Prostate gland (tissue), 2 donors: ENCODE data around the gene ATF6. TPM values are rescaled to one million over a fixed set of nuclear protein-coding genes. Genes with fewer than 3 reads are reported as not detected.

Experiments used
- DNase-seq: peaks from one replicate; pipeline ENCODE4 v3.0.0-alpha.2; 2019; ENCODE audit warnings: low spot score
- H3K27ac ChIP-seq, 2 donors: fragments of 200-600 bp; sonication (generic); 2 replicates each; pipeline ENCODE4 v1.5.1; 2017 to 2019
- H3K27me3 ChIP-seq: fragments of 200-600 bp; sonication (generic); replicated peaks from 2 replicates; pipeline ENCODE4 v1.5.1; 2019; ENCODE audit not compliant: insufficient read depth
- H3K36me3 ChIP-seq, 2 donors: fragments of 200-600 bp; sonication (generic); 1 replicate in 1 of 2; 2 replicates in 1 of 2; pipeline versions ENCODE4 v1.5.1 to v1.8.1; 2017 to 2019
- H3K4me1 ChIP-seq: fragments of 200-600 bp; sonication (generic); replicated peaks from 2 replicates; pipeline ENCODE4 v1.5.1; 2019
- H3K4me3 ChIP-seq, 2 donors: fragments of 200-600 bp; sonication (generic); 2 replicates each; pipeline ENCODE4 v1.5.1; 2017 to 2019
- H3K9me3 ChIP-seq: fragments of 200-600 bp; sonication (generic); 2 replicates; pipeline ENCODE4 v1.5.1; 2017
- POLR2A ChIP-seq: fragments of 450-650 bp; IDR thresholded peaks from one replicate; pipeline ENCODE4 v1.6.1; 2016; ENCODE audit warnings: antibody characterized with exemption, mild to moderate bottlenecking
- POLR2AphosphoS5 ChIP-seq: sonication (generic); formaldehyde crosslinking; IDR thresholded peaks from one replicate; pipeline ENCODE4 v1.6.1; 2017; ENCODE audit warnings: antibody characterized with exemption
- WGBS: methylation state at CpG from one replicate; pipeline ENCODE4 v1.1.5; 2018; 5-methylcytosine and 5-hydroxymethylcytosine counted together
- intact Hi-C: fragments of 100-400 bp; cut with DNase I; formaldehyde crosslinking; loops from one replicate; pipeline ENCODE4 v1.14.2; 2022
- total RNA-seq, 2 donors: library from RNA; depleted of rRNA; stranded (reverse); fragments of >200 nt; gene quantifications; one replicate each; pipeline ENCODE4 v1.1.0, GENCODE V29; 2016
- TF ChIP-seq, protein P1 (sequence below), 4 experiments: fragments of 200-600 bp in 2 of 4; fragments of 450-650 bp in 2 of 4; sonication (generic) in 2 of 4; IDR thresholded peaks; 1 replicate in 3 of 4; 2 replicates in 1 of 4; pipeline ENCODE4 v1.5.1; 2016 to 2019; ENCODE audit warnings: antibody characterized with exemption in 4 of 4, mild to moderate bottlenecking in 2 of 4, moderate library complexity in 2 of 4

The ATF6 gene
- total RNA-seq, 2 donors from 2014 or later: 34.6 to 38.9 TPM

- intact Hi-C loops: no loop called here
- DNase-seq: no peak
- no peak overlapping the region for H3K4me3 ChIP-seq
- no peaks in the 10 kb centered on the region for H3K27me3 ChIP-seq
- no peaks in the 10 kb centered on the region for H3K9me3 ChIP-seq
- WGBS: 69% methylated on average over 7 of the region's 7 CpGs
- H3K36me3 ChIP-seq: no peaks in the 10 kb centered on the region
- TF ChIP-seq POLR2A: no peak
- H3K4me1 ChIP-seq: no peaks in the 10 kb centered on the region
- no peak overlapping the region for H3K27ac ChIP-seq
Measured at GRCh38 chr1:161958425-161958824, 192.3 kb downstream of the ATF6 start.

DNA sequence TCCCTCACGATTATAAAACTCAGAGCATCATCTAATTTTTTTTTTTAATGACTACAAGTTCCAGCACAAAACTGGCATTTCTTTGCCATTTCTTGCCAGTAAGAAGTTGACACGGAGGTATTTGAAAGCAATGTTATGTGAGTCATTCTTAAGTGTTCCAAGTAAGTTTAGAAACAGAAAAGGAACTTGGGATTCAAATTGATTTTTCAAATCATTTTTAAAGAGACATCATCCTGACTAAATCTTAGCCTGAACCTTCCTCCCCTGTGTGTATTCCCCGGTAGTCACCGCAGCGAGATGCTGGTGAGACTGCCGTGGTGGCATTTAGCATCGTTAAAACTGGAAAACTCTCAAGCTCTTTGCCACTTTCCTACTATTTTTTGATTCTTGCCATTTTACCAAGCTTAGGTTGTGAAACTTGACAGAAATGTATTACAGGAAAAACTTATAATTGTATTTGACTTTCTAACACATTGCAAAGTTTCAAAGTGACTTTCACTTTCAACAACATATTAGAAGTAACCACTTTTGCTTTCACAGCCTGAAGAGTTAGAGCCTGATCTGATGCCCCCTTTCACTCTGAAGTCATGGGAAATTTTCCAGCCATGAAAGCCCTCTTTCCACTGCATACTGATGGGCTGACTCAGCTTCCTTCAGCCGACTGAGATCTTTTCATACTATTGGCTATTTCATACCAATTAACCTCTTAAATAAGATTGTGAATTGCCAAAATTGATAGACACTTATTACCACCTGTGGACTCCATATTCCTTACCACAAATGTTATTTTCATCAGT is 196.2 kb downstream of the ATF6 start:
- no peak overlapping the region for H3K4me3 ChIP-seq
- intact Hi-C loops: no loop called here
- no peaks in the 10 kb centered on the region for H3K27me3 ChIP-seq
- no peaks in the 10 kb centered on the region for H3K9me3 ChIP-seq
- H3K36me3 ChIP-seq: no peaks in the 10 kb centered on the region
- TF ChIP-seq, protein P1, sequence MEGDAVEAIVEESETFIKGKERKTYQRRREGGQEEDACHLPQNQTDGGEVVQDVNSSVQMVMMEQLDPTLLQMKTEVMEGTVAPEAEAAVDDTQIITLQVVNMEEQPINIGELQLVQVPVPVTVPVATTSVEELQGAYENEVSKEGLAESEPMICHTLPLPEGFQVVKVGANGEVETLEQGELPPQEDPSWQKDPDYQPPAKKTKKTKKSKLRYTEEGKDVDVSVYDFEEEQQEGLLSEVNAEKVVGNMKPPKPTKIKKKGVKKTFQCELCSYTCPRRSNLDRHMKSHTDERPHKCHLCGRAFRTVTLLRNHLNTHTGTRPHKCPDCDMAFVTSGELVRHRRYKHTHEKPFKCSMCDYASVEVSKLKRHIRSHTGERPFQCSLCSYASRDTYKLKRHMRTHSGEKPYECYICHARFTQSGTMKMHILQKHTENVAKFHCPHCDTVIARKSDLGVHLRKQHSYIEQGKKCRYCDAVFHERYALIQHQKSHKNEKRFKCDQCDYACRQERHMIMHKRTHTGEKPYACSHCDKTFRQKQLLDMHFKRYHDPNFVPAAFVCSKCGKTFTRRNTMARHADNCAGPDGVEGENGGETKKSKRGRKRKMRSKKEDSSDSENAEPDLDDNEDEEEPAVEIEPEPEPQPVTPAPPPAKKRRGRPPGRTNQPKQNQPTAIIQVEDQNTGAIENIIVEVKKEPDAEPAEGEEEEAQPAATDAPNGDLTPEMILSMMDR (IDR thresholded peaks at IDR 0.05): no peak
- no peak for TF ChIP-seq POLR2A
- TF ChIP-seq POLR2AphosphoS5: no peak
- DNase-seq: no peak
- no peak overlapping the region for H3K27ac ChIP-seq
- 49% methylated on average over 8 of the region's 8 CpGs for WGBS
- H3K4me1 ChIP-seq: no peaks in the 10 kb centered on the region

DNA sequence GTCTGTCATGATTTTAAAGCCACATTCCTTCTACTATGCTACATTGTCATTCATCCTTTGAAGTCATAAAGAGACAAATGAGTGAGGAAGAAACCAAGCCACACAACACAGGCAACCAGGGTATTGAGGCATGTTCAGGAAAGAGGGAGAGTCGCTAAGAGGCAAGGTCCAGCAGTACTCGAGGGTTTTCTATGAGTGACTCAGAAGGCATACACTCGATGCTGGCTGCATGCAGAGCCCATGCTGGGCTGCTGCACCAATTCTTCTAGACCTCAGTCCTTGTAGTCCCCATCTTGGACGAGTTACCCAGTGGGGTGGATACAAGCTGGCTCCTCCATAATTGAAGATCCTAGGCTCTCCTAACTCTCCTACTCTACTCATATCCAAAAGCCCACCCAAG is 199.9 kb downstream of the ATF6 start:
- H3K9me3 ChIP-seq: no peaks in the 10 kb centered on the region
- no peaks in the 10 kb centered on the region for H3K36me3 ChIP-seq
- H3K4me1 ChIP-seq: no peaks in the 10 kb centered on the region
- no peaks in the 10 kb centered on the region for H3K27me3 ChIP-seq
- DNase-seq: no peak
- H3K4me3 ChIP-seq: no peak overlapping the region
- H3K27ac ChIP-seq: no peak overlapping the region
- WGBS: 95% methylated on average over 4 of the region's 4 CpGs
- TF ChIP-seq POLR2A (no peak), POLR2AphosphoS5 (no peak)
- TF ChIP-seq, protein P1 (IDR thresholded peaks at IDR 0.05): no peak
- intact Hi-C loops: no loop called here

GRCh38 chr1:161970036-161970435 is 203.9 kb downstream of the ATF6 start:
- 79% methylated on average over 6 of the region's 6 CpGs for WGBS
- no peak overlapping the region for H3K4me3 ChIP-seq
- no peaks in the 10 kb centered on the region for H3K9me3 ChIP-seq
- no peak for TF ChIP-seq POLR2AphosphoS5
- TF ChIP-seq POLR2A: no peak
- TF ChIP-seq, protein P1 (IDR thresholded peaks at IDR 0.05): no peak
- H3K27ac ChIP-seq: no peak overlapping the region
- DNase-seq: no peak
- H3K36me3 ChIP-seq: no peaks in the 10 kb centered on the region
- H3K4me1 ChIP-seq: no peaks in the 10 kb centered on the region
- H3K27me3 ChIP-seq: no peaks in the 10 kb centered on the region
- intact Hi-C loops: no loop called here

DNA sequence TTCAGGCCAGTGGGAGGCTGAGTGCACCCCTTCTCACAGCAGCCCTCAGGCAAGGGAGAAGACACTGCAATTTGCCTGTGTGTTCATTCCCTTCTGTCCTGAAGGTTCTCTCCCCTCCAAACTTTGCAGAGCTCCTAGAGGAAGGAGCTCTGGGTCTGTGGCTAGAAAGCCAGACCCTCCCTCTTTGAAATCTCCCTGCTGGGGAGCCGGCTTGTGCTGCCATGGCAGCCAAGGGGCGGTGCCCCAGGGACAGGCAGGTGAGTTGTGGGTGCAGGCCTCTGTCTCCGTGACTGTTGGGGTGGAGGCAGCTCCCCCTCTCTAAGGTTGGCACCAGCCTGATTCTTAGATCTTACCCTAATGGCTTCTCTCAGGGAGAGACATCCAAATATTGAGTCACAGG is 204.5 kb downstream of the ATF6 start:
- H3K4me1 ChIP-seq: no peaks in the 10 kb centered on the region
- H3K27me3 ChIP-seq: no peaks in the 10 kb centered on the region
- no peaks in the 10 kb centered on the region for H3K9me3 ChIP-seq
- no peak overlapping the region for H3K27ac ChIP-seq
- TF ChIP-seq POLR2A: no peak
- no peak for TF ChIP-seq POLR2AphosphoS5
- TF ChIP-seq, protein P1 (IDR thresholded peaks at IDR 0.05): no peak
- no peaks in the 10 kb centered on the region for H3K36me3 ChIP-seq
- DNase-seq: no peak
- no peak overlapping the region for H3K4me3 ChIP-seq
- intact Hi-C loops: no loop called here
- 36% methylated on average over 3 of the region's 3 CpGs for WGBS
